Cardiac muscle cell (in vitro differentiated cells and primary cell): ENCODE results near the gene GABPB1. TPM values are rescaled to one million over a fixed set of nuclear protein-coding genes. Genes with fewer than 3 reads are reported as not detected.

Source experiments
- DNase-seq, 2 donors: peaks; one replicate each; pipeline versions ENCODE4 v3.0.0 to v3.0.0-alpha.2; 2010 to 2017; ENCODE audit warnings: low read depth in 1 of 2, low spot score in 1 of 2
- H3K27ac ChIP-seq: fragments of 200-600 bp; sonication (generic); 2 replicates; pipeline ENCODE4 v1.5.1; 2016
- H3K27me3 ChIP-seq: fragments of 200-600 bp; sonication (generic); 2 replicates; pipeline ENCODE4 v1.6.0; 2016; ENCODE audit warnings: control low read depth
- H3K36me3 ChIP-seq: fragments of 200-600 bp; sonication (generic); 2 replicates; pipeline ENCODE4 v1.5.1; 2016; ENCODE audit warnings: control low read depth
- H3K4me1 ChIP-seq: fragments of 200-600 bp; sonication (generic); 2 replicates; pipeline ENCODE4 v1.8.1; 2017; ENCODE audit warnings: low read depth, mild to moderate bottlenecking, mixed run types
- H3K4me3 ChIP-seq: fragments of 200-600 bp; sonication (generic); 2 replicates; pipeline ENCODE4 v1.5.1; 2016; ENCODE audit warnings: mild to moderate bottlenecking
- H3K9me3 ChIP-seq: fragments of 200-600 bp; sonication (generic); 2 replicates; pipeline ENCODE4 v1.5.1; 2017; ENCODE audit warnings: low read depth, mild to moderate bottlenecking, control low read depth
- polyA plus RNA-seq: library from polyadenylated mRNA; unstranded; fragments of >200 nt; fragmentation: Nextera tagmentation; extraction: Ambion mirVana; gene quantifications from 2 replicates; pipeline ENCODE4 v1.2.1, GENCODE V29; 2016
- total RNA-seq: library from RNA; depleted of rRNA; stranded (reverse); fragments of >200 nt; gene quantifications from 2 replicates; pipeline ENCODE4 v1.2.3, GENCODE V29; 2016
- TF ChIP-seq, protein P1 (sequence below): IDR thresholded peaks from 2 replicates; pipeline ENCODE4 v1.5.1; 2012; ENCODE audit warnings: low read depth, mild to moderate bottlenecking, low read length

GABPB1 gene
- total and polyA plus RNA-seq, 2 experiments from 2014 or later: 12.5 to 22.3 TPM

DNA sequence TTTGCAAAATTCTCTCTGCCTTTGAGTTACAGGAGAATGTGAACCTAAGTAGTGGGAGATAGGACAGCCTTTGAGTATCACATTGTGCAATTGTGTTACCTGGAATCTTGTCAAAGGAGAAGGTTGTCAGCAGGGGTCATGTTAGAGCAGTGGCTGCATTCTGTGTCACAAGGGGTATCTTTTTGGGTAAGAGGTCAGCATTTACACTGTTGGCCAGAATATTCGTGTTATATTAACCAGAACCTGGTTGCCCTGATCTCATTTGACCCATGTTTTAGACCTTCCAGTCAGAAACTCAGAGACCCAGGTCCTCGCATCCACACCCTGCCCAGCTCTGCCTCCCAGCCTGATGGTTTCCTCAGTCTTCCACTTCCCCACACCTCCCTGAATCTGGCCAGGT, 116.7 kb downstream of the GABPB1 start:
- TF ChIP-seq, protein P1, sequence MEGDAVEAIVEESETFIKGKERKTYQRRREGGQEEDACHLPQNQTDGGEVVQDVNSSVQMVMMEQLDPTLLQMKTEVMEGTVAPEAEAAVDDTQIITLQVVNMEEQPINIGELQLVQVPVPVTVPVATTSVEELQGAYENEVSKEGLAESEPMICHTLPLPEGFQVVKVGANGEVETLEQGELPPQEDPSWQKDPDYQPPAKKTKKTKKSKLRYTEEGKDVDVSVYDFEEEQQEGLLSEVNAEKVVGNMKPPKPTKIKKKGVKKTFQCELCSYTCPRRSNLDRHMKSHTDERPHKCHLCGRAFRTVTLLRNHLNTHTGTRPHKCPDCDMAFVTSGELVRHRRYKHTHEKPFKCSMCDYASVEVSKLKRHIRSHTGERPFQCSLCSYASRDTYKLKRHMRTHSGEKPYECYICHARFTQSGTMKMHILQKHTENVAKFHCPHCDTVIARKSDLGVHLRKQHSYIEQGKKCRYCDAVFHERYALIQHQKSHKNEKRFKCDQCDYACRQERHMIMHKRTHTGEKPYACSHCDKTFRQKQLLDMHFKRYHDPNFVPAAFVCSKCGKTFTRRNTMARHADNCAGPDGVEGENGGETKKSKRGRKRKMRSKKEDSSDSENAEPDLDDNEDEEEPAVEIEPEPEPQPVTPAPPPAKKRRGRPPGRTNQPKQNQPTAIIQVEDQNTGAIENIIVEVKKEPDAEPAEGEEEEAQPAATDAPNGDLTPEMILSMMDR: no peak
- Histone ChIP-seq H3K36me3 (no peaks in the 10 kb centered on the region), H3K27me3 (peaks cover 57% of the 10 kb centered on the region), H3K4me3 (no peak overlapping the region), H3K4me1 (no peaks in the 10 kb centered on the region), H3K27ac (no peak overlapping the region), H3K9me3 (no peaks in the 10 kb centered on the region)
- DNase-seq: no peak

DNA sequence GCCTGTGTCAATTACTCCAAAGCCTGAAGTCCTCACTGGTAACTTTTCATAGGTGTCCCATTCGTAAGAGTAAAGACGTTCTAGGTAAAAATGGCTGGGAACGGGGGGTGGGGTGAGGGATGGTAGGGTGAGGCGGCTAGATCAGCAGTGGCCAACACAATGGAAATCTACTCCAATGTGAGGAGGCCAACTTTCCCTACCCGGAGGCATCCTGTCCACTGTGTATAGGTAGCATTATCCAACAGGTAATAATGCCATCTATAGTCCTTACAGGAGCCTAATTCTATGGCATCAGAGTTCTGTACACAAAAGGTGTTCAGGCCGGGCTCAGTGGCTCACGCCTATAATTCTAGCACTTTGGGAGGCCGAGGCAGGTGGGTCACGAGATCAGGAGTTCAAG, 118.6 kb downstream of the GABPB1 start:
- Histone ChIP-seq H3K9me3 (no peaks in the 10 kb centered on the region), H3K27me3 (peaks cover 43% of the 10 kb centered on the region), H3K4me3 (no peak overlapping the region), H3K36me3 (no peaks in the 10 kb centered on the region), H3K4me1 (no peaks in the 10 kb centered on the region), H3K27ac (no peak overlapping the region)
- no peak for DNase-seq
- TF ChIP-seq, protein P1: no peak

DNA sequence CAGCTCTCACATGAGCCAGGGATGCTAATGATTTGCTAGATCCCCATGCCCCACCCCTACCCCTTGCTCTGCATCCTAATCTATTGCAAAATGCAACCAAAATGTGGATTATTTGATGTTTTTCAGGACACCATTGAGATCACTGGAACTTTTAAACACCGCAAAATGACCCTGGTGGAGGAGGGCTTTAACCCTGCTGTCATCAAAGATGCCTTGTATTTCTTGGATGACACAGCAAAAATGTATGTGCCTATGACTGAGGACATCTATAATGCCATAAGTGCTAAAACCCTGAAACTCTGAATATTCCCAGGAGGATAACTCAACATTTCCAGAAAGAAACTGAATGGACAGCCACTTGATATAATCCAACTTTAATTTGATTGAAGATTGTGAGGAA, 119.2 kb downstream of the GABPB1 start:
- Histone ChIP-seq H3K4me1 (no peaks in the 10 kb centered on the region), H3K27ac (no peak overlapping the region), H3K4me3 (no peak overlapping the region), H3K27me3 (peaks cover 37% of the 10 kb centered on the region), H3K9me3 (no peaks in the 10 kb centered on the region), H3K36me3 (no peaks in the 10 kb centered on the region)
- peak in 1 of 2 donors; percentile 54 for DNase-seq
- TF ChIP-seq, protein P1: no peak

DNA sequence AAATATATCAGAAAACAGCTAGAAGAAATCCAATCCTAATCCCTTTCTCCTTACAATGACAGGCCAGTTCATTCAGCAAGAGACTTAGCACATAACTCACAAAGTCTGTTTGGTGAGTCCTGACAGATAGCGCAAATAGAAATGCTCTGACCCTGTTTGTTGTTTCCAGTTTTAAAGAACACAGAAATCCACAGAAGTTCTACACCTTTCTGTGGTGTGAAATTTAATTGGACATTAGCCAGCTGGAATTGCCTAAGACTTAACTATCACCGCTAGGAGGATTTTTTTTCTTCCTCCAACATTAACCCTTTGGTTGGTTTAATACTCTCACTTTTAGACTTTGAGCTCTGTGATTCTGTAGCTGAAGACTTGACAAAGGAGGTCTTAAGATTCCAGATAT, 120.2 kb downstream of the GABPB1 start:
- DNase-seq: peak in 1 of 2 donors; percentile 42
- H3K4me1 ChIP-seq: no peaks in the 10 kb centered on the region
- peaks cover 34% of the 10 kb centered on the region for H3K27me3 ChIP-seq
- H3K9me3 ChIP-seq: no peaks in the 10 kb centered on the region
- no peak overlapping the region for H3K27ac ChIP-seq
- TF ChIP-seq, protein P1: no peak
- H3K36me3 ChIP-seq: no peaks in the 10 kb centered on the region
- H3K4me3 ChIP-seq: no peak overlapping the region

DNA sequence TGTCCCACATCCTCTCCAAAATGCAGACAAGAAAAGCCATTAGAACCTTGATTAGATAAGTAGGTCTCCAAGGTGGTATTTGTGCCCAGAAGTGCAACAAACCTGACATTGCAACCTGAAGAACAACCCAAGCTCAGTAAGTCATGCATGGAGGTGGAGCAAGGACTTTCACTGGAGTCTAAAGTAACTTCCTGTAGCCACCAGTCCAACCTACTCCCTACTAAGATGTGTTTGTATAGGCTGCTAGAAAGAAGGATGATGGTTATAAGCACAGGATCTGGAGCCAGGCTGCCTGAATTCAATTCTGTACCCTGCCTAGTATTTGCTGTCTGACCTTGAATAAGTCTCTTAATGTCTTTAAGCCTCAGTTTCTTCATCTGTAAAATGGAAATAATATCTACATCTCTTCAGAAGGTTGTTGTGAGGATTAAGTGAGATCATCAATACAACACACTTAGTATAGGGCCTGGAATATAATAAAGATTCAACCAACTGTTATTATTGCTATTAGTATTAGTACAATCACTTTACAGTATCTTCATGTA, 121.7 kb downstream of the GABPB1 start:
- TF ChIP-seq, protein P1: no peak
- H3K27me3 ChIP-seq: peaks cover 44% of the 10 kb centered on the region
- no peak for DNase-seq
- H3K4me3 ChIP-seq: no peak overlapping the region
- H3K36me3 ChIP-seq: no peaks in the 10 kb centered on the region
- no peaks in the 10 kb centered on the region for H3K9me3 ChIP-seq
- H3K27ac ChIP-seq: no peak overlapping the region
- no peaks in the 10 kb centered on the region for H3K4me1 ChIP-seq

DNA sequence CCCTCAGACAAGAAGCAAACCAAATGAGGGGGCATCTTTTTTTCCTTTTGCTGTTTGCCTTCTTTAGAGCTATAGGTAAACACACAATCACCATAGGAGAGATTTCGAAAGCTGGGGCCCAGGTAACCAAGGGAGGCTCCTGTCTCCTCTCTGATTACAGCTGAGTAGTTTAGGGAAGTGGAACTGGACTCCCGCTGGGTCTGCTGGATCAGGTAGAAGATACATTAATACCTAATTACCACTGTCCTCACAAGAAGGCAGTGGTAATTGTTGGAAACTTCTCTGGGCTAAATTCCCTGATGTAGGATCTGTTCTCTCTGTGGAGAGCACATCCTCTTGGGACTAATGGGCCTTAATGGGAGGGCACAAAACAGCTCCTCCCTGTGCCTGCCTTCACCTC, 122.2 kb downstream of the GABPB1 start:
- no peaks in the 10 kb centered on the region for H3K4me1 ChIP-seq
- DNase-seq: no peak
- no peak overlapping the region for H3K27ac ChIP-seq
- peaks cover 39% of the 10 kb centered on the region for H3K27me3 ChIP-seq
- H3K4me3 ChIP-seq: no peak overlapping the region
- TF ChIP-seq, protein P1: no peak
- H3K9me3 ChIP-seq: no peaks in the 10 kb centered on the region
- H3K36me3 ChIP-seq: no peaks in the 10 kb centered on the region
